ENCODE data around the gene SMARCAL1. TPM values are rescaled to one million over a fixed set of nuclear protein-coding genes. Genes with fewer than 3 reads are reported as not detected.

Gene SMARCAL1
- total and polyA plus RNA-seq, 9 of the 15 experiments (the other 6 are each of a cell fraction or from before 2014, with no cell fraction given) = 8.2 to 27.9 (median 12.4) TPM

DNA sequence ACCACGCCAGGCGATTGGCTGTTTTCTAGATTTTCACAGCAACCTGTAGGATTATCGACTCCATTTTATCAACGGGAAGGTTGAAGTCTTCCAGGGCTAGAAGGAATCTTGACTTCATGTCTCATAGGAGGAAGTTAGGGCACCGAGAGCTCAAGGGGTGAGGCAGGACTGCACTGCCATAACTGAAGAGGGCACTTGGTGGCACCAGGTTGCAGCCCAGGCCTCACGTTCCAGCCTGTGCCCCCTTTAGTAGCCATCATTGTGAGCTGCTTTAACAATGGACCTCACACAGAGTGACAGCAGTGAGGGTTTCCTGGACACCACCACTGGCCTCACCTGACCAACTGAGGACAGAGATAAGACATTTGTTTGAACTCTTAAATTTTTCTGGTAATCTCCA lies 63.5 kb downstream of the SMARCAL1 start (continued):
- TF ChIP-seq, protein P1, sequence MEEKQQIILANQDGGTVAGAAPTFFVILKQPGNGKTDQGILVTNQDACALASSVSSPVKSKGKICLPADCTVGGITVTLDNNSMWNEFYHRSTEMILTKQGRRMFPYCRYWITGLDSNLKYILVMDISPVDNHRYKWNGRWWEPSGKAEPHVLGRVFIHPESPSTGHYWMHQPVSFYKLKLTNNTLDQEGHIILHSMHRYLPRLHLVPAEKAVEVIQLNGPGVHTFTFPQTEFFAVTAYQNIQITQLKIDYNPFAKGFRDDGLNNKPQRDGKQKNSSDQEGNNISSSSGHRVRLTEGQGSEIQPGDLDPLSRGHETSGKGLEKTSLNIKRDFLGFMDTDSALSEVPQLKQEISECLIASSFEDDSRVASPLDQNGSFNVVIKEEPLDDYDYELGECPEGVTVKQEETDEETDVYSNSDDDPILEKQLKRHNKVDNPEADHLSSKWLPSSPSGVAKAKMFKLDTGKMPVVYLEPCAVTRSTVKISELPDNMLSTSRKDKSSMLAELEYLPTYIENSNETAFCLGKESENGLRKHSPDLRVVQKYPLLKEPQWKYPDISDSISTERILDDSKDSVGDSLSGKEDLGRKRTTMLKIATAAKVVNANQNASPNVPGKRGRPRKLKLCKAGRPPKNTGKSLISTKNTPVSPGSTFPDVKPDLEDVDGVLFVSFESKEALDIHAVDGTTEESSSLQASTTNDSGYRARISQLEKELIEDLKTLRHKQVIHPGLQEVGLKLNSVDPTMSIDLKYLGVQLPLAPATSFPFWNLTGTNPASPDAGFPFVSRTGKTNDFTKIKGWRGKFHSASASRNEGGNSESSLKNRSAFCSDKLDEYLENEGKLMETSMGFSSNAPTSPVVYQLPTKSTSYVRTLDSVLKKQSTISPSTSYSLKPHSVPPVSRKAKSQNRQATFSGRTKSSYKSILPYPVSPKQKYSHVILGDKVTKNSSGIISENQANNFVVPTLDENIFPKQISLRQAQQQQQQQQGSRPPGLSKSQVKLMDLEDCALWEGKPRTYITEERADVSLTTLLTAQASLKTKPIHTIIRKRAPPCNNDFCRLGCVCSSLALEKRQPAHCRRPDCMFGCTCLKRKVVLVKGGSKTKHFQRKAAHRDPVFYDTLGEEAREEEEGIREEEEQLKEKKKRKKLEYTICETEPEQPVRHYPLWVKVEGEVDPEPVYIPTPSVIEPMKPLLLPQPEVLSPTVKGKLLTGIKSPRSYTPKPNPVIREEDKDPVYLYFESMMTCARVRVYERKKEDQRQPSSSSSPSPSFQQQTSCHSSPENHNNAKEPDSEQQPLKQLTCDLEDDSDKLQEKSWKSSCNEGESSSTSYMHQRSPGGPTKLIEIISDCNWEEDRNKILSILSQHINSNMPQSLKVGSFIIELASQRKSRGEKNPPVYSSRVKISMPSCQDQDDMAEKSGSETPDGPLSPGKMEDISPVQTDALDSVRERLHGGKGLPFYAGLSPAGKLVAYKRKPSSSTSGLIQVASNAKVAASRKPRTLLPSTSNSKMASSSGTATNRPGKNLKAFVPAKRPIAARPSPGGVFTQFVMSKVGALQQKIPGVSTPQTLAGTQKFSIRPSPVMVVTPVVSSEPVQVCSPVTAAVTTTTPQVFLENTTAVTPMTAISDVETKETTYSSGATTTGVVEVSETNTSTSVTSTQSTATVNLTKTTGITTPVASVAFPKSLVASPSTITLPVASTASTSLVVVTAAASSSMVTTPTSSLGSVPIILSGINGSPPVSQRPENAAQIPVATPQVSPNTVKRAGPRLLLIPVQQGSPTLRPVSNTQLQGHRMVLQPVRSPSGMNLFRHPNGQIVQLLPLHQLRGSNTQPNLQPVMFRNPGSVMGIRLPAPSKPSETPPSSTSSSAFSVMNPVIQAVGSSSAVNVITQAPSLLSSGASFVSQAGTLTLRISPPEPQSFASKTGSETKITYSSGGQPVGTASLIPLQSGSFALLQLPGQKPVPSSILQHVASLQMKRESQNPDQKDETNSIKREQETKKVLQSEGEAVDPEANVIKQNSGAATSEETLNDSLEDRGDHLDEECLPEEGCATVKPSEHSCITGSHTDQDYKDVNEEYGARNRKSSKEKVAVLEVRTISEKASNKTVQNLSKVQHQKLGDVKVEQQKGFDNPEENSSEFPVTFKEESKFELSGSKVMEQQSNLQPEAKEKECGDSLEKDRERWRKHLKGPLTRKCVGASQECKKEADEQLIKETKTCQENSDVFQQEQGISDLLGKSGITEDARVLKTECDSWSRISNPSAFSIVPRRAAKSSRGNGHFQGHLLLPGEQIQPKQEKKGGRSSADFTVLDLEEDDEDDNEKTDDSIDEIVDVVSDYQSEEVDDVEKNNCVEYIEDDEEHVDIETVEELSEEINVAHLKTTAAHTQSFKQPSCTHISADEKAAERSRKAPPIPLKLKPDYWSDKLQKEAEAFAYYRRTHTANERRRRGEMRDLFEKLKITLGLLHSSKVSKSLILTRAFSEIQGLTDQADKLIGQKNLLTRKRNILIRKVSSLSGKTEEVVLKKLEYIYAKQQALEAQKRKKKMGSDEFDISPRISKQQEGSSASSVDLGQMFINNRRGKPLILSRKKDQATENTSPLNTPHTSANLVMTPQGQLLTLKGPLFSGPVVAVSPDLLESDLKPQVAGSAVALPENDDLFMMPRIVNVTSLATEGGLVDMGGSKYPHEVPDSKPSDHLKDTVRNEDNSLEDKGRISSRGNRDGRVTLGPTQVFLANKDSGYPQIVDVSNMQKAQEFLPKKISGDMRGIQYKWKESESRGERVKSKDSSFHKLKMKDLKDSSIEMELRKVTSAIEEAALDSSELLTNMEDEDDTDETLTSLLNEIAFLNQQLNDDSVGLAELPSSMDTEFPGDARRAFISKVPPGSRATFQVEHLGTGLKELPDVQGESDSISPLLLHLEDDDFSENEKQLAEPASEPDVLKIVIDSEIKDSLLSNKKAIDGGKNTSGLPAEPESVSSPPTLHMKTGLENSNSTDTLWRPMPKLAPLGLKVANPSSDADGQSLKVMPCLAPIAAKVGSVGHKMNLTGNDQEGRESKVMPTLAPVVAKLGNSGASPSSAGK (IDR thresholded peaks at IDR 0.05) = no peak
- no peak for TF ChIP-seq ZNF282 (CRISPR knock-in tag; IDR thresholded peaks at IDR 0.05)

All from K562 (cell line).